Left lung (tissue), 10 donors: ENCODE measurements around the gene TANC2. TPM values are rescaled to one million over a fixed set of nuclear protein-coding genes. Genes with fewer than 3 reads are reported as not detected.

ENCODE experiments used
- ATAC-seq: fragments of 200-7000 bp; cut with Tn5 transposase; one replicate; pipeline ENCODE4 v1.9.1; 2020; ENCODE audit warnings: moderate library complexity
- DNase-seq, 4 donors: peaks; one replicate each; pipeline ENCODE4 v3.0.0-alpha.2; 2013 to 2020
- H3K27ac ChIP-seq, 2 donors: fragments of 200-600 bp; sonication (generic) in 1 of 2; one replicate each; pipeline versions ENCODE4 v1.5.0 to v1.8.0; 2020 to 2021
- H3K27me3 ChIP-seq, 2 donors: fragments of 200-600 bp; sonication (generic) in 1 of 2; one replicate each; pipeline versions ENCODE4 v1.5.0 to v1.8.0; 2020 to 2021
- H3K36me3 ChIP-seq, 2 donors: fragments of 200-600 bp; sonication (generic) in 1 of 2; one replicate each; pipeline versions ENCODE4 v1.5.0 to v1.8.0; 2020 to 2021
- H3K4me1 ChIP-seq, 2 donors: fragments of 200-600 bp; one replicate each; pipeline ENCODE4 v1.8.0; 2021
- H3K4me3 ChIP-seq, 2 donors: fragments of 200-600 bp; sonication (generic) in 1 of 2; one replicate each; pipeline versions ENCODE4 v1.5.0 to v1.8.0; 2020 to 2021; ENCODE audit warnings: mild to moderate bottlenecking in 1 of 2
- H3K9me3 ChIP-seq, 2 donors: fragments of 200-600 bp; sonication (generic) in 1 of 2; one replicate each; pipeline versions ENCODE4 v1.5.0 to v1.8.0; 2020 to 2021
- CTCF ChIP-seq, 2 donors: fragments of 200-600 bp; sonication (generic) in 1 of 2; IDR thresholded peaks; one replicate each; pipeline versions ENCODE4 v1.5.0 to v1.8.0; 2021; ENCODE audit warnings: antibody characterized with exemption in 2 of 2
- intact Hi-C, 2 donors: fragments of 100-400 bp; cut with DNase I; formaldehyde crosslinking; loops; one replicate each; pipeline versions ENCODE4 v1.11.2 to v1.14.2; 2022
- polyA plus RNA-seq, 6 donors: library from polyadenylated mRNA; unstranded; fragments of 120-200 nt; gene quantifications; one replicate each; pipeline ENCODE4 v1.2.1, GENCODE V29; 2013; ENCODE audit not compliant: insufficient read length in 6 of 6
- total RNA-seq, 2 donors: library from RNA; stranded (reverse); fragmentation: NEBNext Ultra II Directional; extraction: Animal tissue kit (Norgen Biotek cat#: 25700); gene quantifications; one replicate each; pipeline ENCODE4 v1.2.1, GENCODE V29; 2021
- donor health status: DM: no; HTN: yes; CAD: no.
- donor health status: DM: no; HTN: no; CAD: no.

TANC2 gene
- total and polyA plus RNA-seq, 8 donors, result 32.5 to 119 (median 36.8) TPM

GRCh38 chr17:62921817-62922216 is 44.2 kb upstream of the TANC2 start:
- DNase-seq (no peak), ATAC-seq (no peak)
- no peak overlapping the region for H3K27ac ChIP-seq
- intact Hi-C loops, result no loop called here
- H3K4me1 ChIP-seq, result peaks cover 0 to 2% of the 10 kb centered on the region in 2 donors
- H3K36me3 ChIP-seq, result no peaks in the 10 kb centered on the region
- TF ChIP-seq CTCF (IDR thresholded peaks at IDR 0.05), result no peak
- H3K27me3 ChIP-seq, result no peaks in the 10 kb centered on the region
- no peak overlapping the region for H3K4me3 ChIP-seq
- no peaks in the 10 kb centered on the region for H3K9me3 ChIP-seq

GRCh38 chr17:62923258-62924150 is 42.5 kb upstream of the TANC2 start:
- ATAC-seq, result peak; percentile 85
- intact Hi-C loops, result no loop called here
- Histone ChIP-seq H3K36me3 (no peaks in the 10 kb centered on the region), H3K27ac (peak overlapping the region in 1 of 2 donors; percentile 27), H3K4me1 (no peaks in the 10 kb centered on the region), H3K27me3 (no peaks in the 10 kb centered on the region), H3K4me3 (no peak overlapping the region), H3K9me3 (no peaks in the 10 kb centered on the region)
- DNase-seq, result no peak
- no peak for TF ChIP-seq CTCF (IDR thresholded peaks at IDR 0.05)

DNA sequence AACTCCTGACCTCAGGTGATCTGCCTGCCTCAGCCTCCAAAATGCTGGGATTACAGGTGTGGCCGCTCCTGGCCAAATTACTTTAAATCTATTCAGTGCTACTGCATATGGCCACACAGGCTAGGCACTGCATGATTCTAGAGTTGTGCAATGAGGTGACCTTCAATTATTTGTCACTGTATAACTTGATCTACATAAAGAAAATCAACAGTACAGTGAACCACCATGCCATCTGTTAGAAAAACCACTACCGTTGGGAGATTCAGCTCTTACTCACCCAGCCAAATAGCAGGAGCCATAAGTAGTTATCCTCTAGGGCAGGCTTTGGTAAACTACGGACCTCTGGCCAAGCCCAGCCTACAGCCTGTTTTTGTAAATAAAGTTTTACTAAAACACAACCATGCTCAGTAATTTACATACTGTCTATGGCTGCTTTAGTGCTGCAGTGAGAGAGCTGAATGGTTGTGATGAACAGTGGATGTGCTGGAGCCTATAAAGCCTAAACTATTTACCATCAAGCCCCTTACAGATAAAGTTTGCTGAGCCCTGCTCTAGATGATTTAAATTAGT is 40.7 kb upstream of the TANC2 start:
- no peak for TF ChIP-seq CTCF (IDR thresholded peaks at IDR 0.05)
- Histone ChIP-seq H3K27me3 (no peaks in the 10 kb centered on the region), H3K9me3 (no peaks in the 10 kb centered on the region), H3K4me1 (no peaks in the 10 kb centered on the region), H3K27ac (no peak overlapping the region), H3K4me3 (no peak overlapping the region), H3K36me3 (no peaks in the 10 kb centered on the region)
- intact Hi-C loops, result no loop called here
- no peak for DNase-seq
- no peak for ATAC-seq

GRCh38 chr17:62927083-62927482 is 39.0 kb upstream of the TANC2 start:
- ATAC-seq (no peak), DNase-seq (no peak)
- no peaks in the 10 kb centered on the region for H3K4me1 ChIP-seq
- intact Hi-C loops, result no loop called here
- H3K27ac ChIP-seq, result no peak overlapping the region
- H3K27me3 ChIP-seq, result no peaks in the 10 kb centered on the region
- no peak overlapping the region for H3K4me3 ChIP-seq
- TF ChIP-seq CTCF (IDR thresholded peaks at IDR 0.05), result no peak
- H3K36me3 ChIP-seq, result no peaks in the 10 kb centered on the region
- no peaks in the 10 kb centered on the region for H3K9me3 ChIP-seq

DNA sequence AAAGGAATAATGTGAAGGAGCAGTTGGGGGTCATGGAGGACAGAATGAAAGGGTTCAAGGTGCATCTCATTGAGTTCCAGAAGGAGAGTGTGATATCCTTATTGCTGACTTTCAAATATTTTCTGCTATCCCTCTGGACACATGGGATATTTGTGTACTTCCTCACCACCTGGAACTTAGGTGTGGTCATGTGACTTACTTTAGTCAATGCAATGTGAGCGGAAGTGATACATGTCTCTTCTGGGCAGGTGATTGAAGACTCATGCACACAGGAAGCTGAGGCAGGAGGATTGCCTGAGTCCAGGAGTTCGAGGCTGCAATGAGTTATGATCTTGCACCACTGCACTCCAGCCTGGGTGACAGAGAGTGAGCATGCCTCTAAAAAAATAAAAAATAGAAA is 36.7 kb upstream of the TANC2 start:
- intact Hi-C loops, result no loop called here
- no peak for ATAC-seq
- no peak for TF ChIP-seq CTCF (IDR thresholded peaks at IDR 0.05)

More for the DNA sequence above, 36.7 kb upstream of the TANC2 start:
- Histone ChIP-seq H3K27me3 (no peaks in the 10 kb centered on the region), H3K4me3 (no peak overlapping the region), H3K36me3 (no peaks in the 10 kb centered on the region), H3K27ac (no peak overlapping the region), H3K9me3 (no peaks in the 10 kb centered on the region), H3K4me1 (peaks cover 0 to 3% of the 10 kb centered on the region in 2 donors)
- DNase-seq, result no peak
